Psoas muscle (tissue), 8 donors: ENCODE measurements around the gene ZNF660. TPM values are rescaled to one million over a fixed set of nuclear protein-coding genes. Genes with fewer than 3 reads are reported as not detected.

Experiments
- ATAC-seq, 4 donors: fragments of 200-7000 bp; cut with Tn5 transposase; one replicate each; pipeline ENCODE4 v1.9.1; 2020; ENCODE audit warnings: moderate library complexity in 3 of 4, mild to moderate bottlenecking in 2 of 4
- DNase-seq, 2 donors: peaks; one replicate each; pipeline ENCODE4 v3.0.0-alpha.2; 2020
- H3K27ac ChIP-seq: fragments of 200-600 bp; one replicate; pipeline ENCODE4 v1.8.0; 2022
- H3K27me3 ChIP-seq, 3 donors: fragments of 200-600 bp in 1 of 3; one replicate each; pipeline versions ENCODE4 v1.6.1 to v1.8.0; 2013 to 2022; ENCODE audit warnings: low read length in 2 of 3, mild to moderate bottlenecking in 2 of 3, moderate library complexity in 1 of 3; ENCODE audit not compliant: insufficient read depth in 3 of 3
- H3K36me3 ChIP-seq, 2 donors: fragments of 200-600 bp in 1 of 2; one replicate each; pipeline versions ENCODE4 v1.6.1 to v1.8.0; 2013 to 2022; ENCODE audit warnings: low read depth in 1 of 2, mild to moderate bottlenecking in 1 of 2, moderate library complexity in 1 of 2; ENCODE audit not compliant: insufficient read depth in 1 of 2
- H3K4me1 ChIP-seq: fragments of 200-600 bp; one replicate; pipeline ENCODE4 v1.8.0; 2022
- H3K4me3 ChIP-seq: fragments of 200-600 bp; one replicate; pipeline ENCODE4 v1.8.0; 2022; ENCODE audit warnings: mild to moderate bottlenecking
- H3K9me3 ChIP-seq: fragments of 200-600 bp; one replicate; pipeline ENCODE4 v1.8.0; 2022
- CTCF ChIP-seq: fragments of 200-600 bp; IDR thresholded peaks from one replicate; pipeline ENCODE4 v1.8.0; 2022; ENCODE audit warnings: antibody characterized with exemption
- WGBS, 3 donors: extraction: QIAGEN DNeasy Blood & Tissue Kit; methylation state at CpG; one replicate each; pipeline versions ENCODE4 v1.1.6 to v1.1.7; 2013; 5-methylcytosine and 5-hydroxymethylcytosine counted together
- intact Hi-C, 2 donors: fragments of 100-400 bp; cut with DNase I; formaldehyde crosslinking; loops; one replicate each; pipeline versions ENCODE4 v1.11.0 to v1.14.2; 2022
- polyA plus RNA-seq, 3 donors: library from polyadenylated mRNA; stranded (reverse); fragments of 200-250 nt; gene quantifications; one replicate each; pipeline ENCODE4 v1.2.3, GENCODE V29; 2013
- total RNA-seq, 4 donors: library from RNA; stranded (reverse); fragmentation: NEBNext Ultra II Directional in 2 of 4; extraction: Animal tissue kit (Norgen Biotek cat#: 25700) in 2 of 4; gene quantifications; one replicate each; pipeline versions ENCODE4 v1.2.1 to v1.2.4, GENCODE V29; 2021 to 2023
- donor health status: healthy with polysubstance abuse.
- donor health status: DM: no; HTN: no; CAD: no; lungs with moderate emphysema.
- donor health status: Bipolar disorder and iron deficiency.
- donor health status: healthy.
- donor health status: DM: yes; HTN: yes; CAD: no.
- donor health status: DM: no; HTN: no; CAD: no.
- donor health status: DM: no; HTN: no; CAD: no.
- donor health status: DM: yes; HTN: yes; CAD: no.

The ZNF660 gene
- total and polyA plus RNA-seq, 7 donors, result 0.18 to 1.2 (median 0.24) TPM

DNA sequence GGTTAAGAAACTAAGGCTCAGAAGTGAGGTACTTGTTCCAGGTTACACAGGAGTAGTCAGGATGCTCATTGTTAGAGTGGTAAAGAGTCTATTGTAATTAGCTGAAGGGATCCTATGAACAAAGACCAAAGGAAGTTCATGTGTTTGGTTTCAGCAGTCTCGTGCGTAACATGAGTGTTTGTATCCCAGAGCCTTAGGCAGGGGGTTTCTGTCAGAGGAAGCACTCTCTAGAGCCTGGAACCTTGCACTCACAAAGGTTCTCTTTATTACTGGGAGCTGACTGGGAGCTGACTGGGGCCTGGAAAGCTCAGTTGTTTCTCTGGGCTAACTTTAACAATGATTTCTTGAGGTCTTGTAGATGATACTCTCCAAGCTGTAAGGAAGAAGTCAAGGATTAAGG, 44.0 kb downstream of the ZNF660 start:
- intact Hi-C loops, result loop anchor here in 1 of 2 donors (5.0 to 10.0 kb wide), 2 partner anchors 86 to 306 kb away; partner anchors contain the start of gene ZNF502
- peaks cover 5 to 49% of the 10 kb centered on the region in 2 donors for H3K36me3 ChIP-seq
- no peak overlapping the region for H3K27ac ChIP-seq
- H3K27me3 ChIP-seq, result no peaks in the 10 kb centered on the region
- DNase-seq, result no peak
- H3K4me3 ChIP-seq, result no peak overlapping the region
- no peak for ATAC-seq
- H3K4me1 ChIP-seq, result peaks cover 13% of the 10 kb centered on the region
- no peaks in the 10 kb centered on the region for H3K9me3 ChIP-seq
- WGBS, 3 donors, result 76 to 83% (median 83%) methylated on average over 2 of the region's 2 CpGs
- TF ChIP-seq CTCF, result no peak

- Histone ChIP-seq H3K4me1 (no peaks in the 10 kb centered on the region), H3K9me3 (no peaks in the 10 kb centered on the region), H3K4me3 (no peak overlapping the region), H3K36me3 (peaks cover 5 to 84% of the 10 kb centered on the region in 2 donors), H3K27me3 (no peaks in the 10 kb centered on the region), H3K27ac (no peak overlapping the region)
- no peak for TF ChIP-seq CTCF
- intact Hi-C loops, result no loop called here
- no peak for ATAC-seq
- 95 to 97% (median 97%) methylated on average over 3 of the region's 3 CpGs for WGBS, 3 donors
- no peak for DNase-seq
Measured at GRCh38 chr3:44632193-44632592, 47.4 kb downstream of the ZNF660 start.

GRCh38 chr3:44642337-44642736, 57.6 kb downstream of the ZNF660 start:
- no peak for ATAC-seq
- intact Hi-C loops, result no loop called here
- Histone ChIP-seq H3K4me1 (no peaks in the 10 kb centered on the region), H3K4me3 (no peak overlapping the region), H3K27me3 (no peaks in the 10 kb centered on the region), H3K9me3 (peaks cover 53% of the 10 kb centered on the region), H3K27ac (no peak overlapping the region), H3K36me3 (peaks cover 24 to 63% of the 10 kb centered on the region in 2 donors)
- DNase-seq, result no peak
- WGBS, 3 donors, result 97 to 100% (median 99%) methylated on average over 4 of the region's 4 CpGs
- TF ChIP-seq CTCF, result no peak

- no peak for TF ChIP-seq CTCF
- peaks cover 24 to 57% of the 10 kb centered on the region in 2 donors for H3K36me3 ChIP-seq
- H3K4me3 ChIP-seq, result no peak overlapping the region
- no peaks in the 10 kb centered on the region for H3K4me1 ChIP-seq
- H3K9me3 ChIP-seq, result peaks cover 53% of the 10 kb centered on the region
- no peak overlapping the region for H3K27ac ChIP-seq
- intact Hi-C loops, result no loop called here
- no peaks in the 10 kb centered on the region for H3K27me3 ChIP-seq
- no peak for DNase-seq
- 98 to 99% (median 99%) methylated on average over 4 of the region's 4 CpGs for WGBS, 3 donors
- ATAC-seq, result no peak
Measured at GRCh38 chr3:44643024-44643423, 58.3 kb downstream of the ZNF660 start.

DNA sequence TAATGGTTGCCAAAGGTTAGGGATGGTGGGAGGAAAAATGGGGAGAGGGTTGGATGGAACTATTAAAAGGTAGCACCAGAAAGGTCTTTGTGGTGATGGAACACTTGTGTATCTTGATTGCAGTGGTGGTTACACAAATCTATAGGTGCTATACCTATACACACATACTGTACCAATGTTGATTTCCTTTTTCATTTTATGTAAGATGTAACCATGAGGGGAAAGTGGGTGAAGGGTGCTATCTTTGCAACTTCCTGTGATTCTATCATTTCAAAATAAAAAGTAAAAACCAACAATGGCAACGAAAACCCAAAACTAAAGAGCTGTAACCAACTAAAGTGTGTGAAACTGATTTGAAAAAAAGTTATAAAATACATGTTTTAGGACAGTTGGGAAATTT, 63.0 kb downstream of the ZNF660 start:
- H3K36me3 ChIP-seq, result peaks cover 20 to 32% of the 10 kb centered on the region in 2 donors
- H3K4me3 ChIP-seq, result no peak overlapping the region
- peaks cover 25% of the 10 kb centered on the region for H3K9me3 ChIP-seq
- WGBS, 3 donors, result 89 to 94% (median 93%) methylated on average over 1 of the region's 1 CpG
- no peak for TF ChIP-seq CTCF
- intact Hi-C loops, result loop anchor here in 1 of 2 donors (2.0 kb wide), 1 partner anchor 23 kb away; the partner anchor contains the start of gene ZNF197
- no peak for ATAC-seq
- peaks cover 8% of the 10 kb centered on the region for H3K4me1 ChIP-seq
- no peaks in the 10 kb centered on the region for H3K27me3 ChIP-seq
- DNase-seq, result no peak
- no peak overlapping the region for H3K27ac ChIP-seq
